ENCODE results near the gene FAM234B.
"Not testable (repeated sequence)": the region's sequence is repeated elsewhere in the genome, so short reads cannot be mapped to it uniquely, and the experiment has no call there.

Gene FAM234B

DNA sequence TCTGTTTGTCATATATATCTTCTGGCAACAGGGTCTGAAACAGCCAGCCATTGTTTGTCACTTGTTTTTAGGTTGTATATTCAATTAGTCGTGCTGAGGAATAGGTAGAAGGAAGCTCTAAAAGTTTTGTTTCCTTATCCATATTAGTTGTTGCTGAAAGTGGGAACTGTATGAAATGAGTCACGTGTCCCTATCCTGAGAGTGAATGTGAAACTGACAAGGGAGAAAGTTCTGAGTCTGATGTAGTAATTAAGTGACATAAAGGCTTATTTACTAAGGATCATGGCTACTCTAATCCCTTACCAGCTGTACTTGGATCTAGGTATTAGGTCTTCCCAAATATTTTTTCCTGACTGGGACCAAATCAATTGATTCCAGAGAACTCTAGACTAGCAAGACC, 16.4 kb downstream of the FAM234B start:
- DNase-seq (ENCODE audit: low read depth in 2 of 2), result no peak

DNA sequence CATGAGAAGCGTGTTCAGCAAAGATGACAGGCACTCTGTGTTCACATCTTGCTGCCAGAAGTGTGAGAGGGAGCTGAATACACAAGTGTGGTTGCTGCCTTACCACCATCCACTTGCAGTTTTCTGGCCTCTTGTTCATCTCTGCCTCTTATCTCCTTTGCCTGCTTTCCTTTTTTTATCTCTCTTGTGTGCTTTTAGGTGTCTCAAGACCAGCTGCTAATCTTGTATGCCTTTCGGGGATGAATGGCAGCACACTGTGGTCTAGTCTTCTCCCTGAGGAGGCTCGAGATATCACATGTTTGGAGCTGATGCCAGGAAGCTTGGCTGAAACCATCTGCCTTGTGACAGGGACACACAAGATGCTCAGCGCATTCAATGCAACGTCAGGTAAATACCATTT, 17.2 kb downstream of the FAM234B start:
- DNase-seq (ENCODE audit: low read depth in 2 of 2), result no peak

DNA sequence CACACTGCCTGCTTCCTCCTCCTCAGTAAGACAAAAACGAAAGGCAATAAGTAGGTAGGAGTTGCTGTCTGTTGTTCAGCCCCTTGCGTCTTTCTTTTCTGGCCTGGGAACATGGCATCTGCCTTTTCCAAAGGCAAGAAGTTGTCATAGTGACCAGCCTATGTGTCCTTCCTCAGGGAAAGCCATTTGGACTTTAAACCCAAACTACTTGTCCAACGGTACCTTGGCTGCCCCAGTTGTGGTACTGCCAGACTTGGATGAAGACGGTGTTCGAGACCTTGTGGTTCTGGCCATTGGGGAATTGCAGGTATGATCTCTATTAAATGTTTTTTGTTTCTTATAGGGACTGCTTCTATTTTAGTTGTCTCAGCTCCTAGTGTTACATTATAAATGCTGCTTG, 18.5 kb downstream of the FAM234B start:
- DNase-seq (ENCODE audit: low read depth in 2 of 2), result no peak

DNA sequence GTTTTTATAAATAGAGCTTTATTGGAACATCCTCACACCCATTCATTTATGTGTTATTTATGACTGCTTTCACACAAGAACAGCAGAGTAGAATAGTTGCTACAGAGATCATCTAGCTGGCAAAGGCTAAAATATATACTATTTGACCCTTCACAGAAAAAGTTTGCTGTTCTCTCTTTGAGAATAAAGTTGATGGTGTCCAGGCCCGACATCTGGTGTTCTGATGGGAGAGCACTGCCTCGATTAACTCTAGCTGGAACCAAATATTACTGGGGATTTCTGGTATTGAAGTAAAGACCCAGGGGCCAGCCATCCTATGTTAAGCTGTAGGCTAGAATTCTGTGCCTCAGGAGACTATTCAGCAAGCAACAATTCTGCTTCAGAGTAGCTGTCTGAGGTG, 21.8 kb downstream of the FAM234B start:
- DNase-seq (ENCODE audit: low read depth in 2 of 2), result no peak

DNA sequence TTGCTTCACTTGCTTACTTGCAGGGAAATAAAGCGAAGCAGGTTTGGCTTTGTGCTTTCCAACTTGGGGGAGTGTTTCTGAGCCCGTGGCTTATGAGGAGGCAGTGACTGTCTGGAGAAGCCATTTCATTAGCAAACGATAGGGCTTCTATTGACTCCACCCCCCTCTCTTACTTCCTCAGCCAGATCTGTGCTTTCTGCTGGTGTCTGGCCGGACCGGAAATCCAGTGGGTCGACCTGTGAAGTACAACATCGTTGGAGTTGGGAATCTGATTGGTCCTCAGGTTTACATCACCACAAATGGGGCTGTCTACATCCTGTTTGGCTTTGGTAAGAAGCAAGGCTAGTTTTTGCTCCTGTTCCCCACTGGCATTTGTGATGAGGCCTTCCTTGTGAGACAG, 22.3 kb downstream of the FAM234B start:
- no peak for DNase-seq (ENCODE audit: low read depth in 2 of 2)

DNA sequence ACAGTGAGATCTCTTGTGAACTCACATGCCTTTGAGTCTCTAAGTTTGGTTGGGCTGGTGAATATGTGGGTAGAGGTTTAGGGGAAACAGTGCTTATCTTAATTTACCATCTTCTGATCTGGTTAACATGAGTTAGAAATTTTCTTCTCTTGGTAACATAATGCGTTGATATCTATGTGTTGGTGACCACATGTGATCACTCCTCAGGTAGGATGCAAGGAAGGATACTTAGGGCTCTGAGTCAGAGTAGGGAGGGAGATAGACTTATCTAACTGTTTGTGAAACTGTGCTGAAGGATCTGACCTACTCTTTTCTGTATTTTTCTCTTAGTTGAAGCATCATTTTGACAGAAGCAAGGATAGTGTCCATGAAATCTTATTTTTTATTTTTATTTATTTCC, 23.1 kb downstream of the FAM234B start:
- DNase-seq (ENCODE audit: low read depth in 2 of 2), result no peak

DNA sequence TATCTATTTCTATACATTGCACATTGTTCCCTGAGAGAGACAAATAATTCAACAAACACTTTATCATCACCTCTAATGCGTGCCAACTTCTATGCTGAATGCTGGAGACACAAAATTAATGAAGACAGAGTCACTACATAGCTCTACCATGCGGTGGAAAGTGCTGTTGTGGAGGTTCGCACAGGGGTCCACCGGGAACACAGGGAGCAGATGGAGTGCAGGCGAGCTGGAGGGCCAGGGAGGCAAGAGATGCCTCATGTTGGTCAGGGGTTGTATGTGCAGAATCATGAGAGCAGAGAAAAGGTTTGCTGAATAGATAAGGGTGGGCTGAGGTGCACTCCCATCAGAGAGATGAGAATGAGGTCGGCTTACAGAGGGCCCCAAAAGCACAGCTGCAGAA, 25.2 kb downstream of the FAM234B start:
- DNase-seq (ENCODE audit: low read depth in 2 of 2), result no peak

DNA sequence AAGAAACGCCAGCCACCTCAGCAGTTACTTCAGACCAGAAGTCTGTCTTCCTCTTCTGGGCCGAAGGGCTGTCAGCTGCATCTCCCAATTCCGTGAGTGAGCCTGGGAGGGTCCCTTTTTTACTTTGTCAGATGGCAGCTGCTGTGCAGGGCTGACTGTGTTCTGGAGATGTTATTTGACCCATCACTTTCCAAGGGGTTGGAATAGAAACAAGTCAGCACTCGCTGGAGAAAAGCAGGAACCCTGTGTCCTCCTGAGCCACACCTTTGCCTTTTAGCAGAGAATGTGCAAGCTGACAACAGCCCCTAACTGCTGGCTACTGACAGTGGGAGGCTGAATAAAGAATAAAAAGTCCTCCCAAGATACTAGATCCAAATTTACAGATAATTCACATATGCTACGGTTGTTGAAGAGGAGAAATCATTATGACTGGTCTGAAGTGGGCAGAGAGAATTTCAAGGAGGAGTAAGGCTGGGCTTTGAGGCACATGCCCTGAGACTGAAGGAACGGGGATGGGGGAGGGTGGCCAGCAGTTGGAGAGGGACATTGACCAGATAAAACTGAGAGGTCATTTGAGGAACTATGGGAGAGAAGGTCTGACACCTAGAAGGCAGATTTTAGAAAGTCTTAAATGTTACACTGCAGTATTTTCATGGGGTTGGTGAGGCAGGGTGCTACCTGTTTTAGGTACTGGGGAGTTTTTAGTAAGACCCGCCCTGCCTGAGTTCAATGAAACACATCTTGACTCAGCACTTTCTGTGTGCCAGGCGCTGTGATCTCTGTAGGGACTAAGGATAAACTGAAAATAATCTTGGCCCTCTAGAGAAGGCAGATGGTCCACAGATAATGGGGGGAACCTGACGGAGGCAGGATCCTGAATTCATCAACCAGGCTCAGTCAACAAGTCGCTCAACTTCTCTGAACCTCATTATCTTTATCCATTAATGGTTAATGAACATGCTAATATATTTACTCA, 27.4 kb downstream of the FAM234B start:
- DNase-seq (ENCODE audit: low read depth in 2 of 2), result no peak

DNA sequence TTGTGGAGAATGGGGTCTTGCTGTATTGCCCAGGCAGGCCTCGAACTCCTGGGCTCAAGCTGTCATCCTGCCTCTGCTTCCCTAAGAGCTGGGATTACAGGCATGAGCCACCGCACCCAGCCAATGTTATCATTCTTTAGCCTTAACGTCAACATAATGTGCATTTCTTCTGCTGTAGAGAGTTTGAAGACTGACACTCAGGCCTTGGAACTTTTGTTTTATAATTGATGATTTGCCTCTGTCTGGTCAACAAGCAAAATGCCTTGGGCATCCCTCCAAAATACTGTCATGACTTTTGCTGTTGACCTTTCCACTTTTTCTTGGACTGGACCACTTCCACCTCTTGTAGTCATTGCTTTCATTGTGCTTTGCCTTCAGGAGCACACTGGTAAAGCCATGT, 29.0 kb downstream of the FAM234B start:
- no peak for DNase-seq (ENCODE audit: low read depth in 2 of 2)

DNA sequence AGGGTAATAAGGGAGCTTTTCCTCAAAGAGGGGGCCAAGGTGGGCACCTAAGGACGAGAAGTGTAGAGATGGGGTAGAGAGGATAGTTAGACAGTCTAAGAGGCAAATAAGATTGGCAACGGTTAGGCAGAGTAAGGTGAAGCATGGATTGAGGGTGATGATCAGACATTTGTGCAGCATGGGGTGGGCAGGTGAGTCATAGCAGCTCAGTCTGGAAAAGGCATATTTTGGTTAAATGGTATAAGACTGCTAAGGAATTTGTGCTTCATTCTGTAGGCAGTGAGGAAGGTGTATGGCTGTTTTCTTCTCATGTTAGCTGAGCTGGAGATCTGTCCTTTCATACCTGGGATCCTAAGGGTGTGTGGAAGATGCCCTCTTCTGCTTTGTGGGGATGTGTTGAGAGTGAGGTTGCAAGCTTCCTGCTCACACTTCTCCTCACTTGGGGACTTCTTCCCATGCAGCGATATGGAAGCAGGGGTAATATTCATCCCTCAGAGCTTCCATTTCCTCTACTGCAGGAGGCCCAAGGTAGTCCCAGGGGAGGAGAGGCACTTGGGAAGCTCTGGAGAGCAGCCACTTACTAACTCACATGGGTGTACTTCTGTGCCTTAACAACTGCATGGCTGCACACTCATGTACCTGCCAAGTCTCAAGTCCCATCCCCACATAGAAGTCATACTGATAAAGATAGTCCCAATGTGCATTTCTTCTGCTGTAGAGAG, 30.4 kb downstream of the FAM234B start:
- DNase-seq (ENCODE audit: low read depth in 2 of 2), result no peak

DNA sequence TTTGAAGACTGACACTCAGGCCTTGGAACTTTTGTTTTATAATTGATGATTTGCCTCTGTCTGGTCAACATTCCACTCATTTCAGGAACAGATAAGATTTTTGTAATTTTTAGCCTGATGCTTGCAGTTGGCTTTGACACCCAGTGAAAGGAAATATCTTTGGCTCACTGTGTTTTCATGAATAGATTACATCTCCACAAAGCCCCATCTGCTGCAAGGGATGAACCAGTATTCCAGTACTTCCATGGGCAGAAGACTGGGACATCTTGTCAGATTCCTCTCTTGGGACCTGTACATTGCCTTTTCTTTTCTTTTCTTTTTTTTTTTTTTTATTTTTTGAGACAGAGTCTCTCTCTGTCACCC, 30.9 kb downstream of the FAM234B start:
- DNase-seq (ENCODE audit: low read depth in 2 of 2), result no peak

DNA sequence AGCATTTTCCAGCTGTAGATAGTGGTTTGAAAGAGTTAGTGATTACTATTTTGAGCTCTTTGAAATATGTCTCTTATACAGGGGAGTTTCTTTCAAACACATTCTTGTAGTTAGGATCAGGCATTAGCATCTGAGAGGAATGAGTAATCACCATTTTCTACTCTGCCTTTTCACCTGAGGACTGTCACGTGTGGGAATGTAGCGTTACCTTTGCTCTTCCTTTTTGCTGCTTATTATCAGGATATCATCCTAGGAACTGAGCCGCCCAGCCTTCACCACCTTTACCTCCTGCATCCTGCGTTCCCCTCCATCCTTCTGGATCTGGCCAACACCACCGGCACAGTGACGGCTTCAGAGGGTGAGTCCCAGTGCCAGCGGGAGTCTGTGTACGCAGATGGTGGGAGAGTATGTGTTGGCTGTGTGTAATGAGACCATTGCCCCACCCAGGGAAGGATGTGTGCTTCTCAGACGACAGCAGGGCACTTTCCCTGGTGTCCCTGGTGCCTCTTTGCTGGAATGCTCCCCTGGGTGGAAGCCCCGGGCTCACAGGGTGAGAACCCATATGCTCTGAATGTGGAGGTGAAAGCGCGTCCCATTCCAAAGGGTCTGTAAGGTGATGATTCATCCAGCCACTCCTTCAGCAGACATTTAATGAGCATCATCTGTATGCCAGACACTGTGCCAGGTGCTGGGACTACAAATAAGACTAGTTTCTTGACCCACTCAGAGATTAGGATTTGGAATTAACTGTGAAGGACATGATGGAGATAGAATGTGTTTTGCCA, 31.8 kb downstream of the FAM234B start:
- no peak for DNase-seq (ENCODE audit: low read depth in 2 of 2)

DNA sequence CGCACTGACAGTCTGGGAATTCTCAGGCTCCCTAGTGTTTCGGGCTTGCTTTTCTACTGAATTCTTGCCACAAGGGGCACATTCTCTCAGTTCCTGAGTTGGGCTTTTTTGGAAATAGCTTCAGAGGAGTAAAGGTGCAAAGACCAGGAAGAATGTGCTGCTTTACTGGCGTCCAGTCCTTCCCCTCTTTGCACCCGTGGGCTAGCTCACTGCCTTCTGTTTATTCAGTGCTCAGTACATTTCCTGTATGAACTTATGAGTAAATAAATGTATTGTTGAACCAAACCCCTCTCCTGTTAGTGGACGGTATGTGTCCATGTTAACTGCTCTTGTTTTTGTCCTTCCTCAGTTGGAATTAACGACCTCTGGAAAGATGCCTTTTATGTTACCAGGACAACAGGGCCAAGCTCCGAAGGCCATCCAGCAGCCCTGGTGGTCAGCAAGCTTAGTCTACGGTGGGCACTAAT, 35.3 kb downstream of the FAM234B start:
- DNase-seq (ENCODE audit: low read depth in 2 of 2), result no peak

DNA sequence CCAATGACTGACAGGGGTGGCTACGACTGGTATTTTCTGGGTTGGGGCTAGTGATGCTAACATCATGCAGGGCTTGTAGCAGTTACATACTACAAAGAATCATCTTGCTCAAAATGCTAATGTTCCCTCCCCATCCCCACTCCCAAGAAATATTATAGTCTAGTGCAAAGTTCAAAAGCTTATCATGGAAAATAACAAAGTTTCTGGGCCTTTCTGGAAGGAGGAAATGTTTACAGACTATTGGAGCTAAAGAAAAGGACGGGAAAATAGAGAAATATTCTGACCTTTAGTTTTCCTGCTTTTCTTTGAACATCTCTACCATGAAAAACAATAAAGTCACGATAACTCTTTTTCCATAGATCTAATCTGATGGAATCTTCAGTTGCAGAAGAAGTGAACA, 36.1 kb downstream of the FAM234B start:
- no peak for DNase-seq (ENCODE audit: low read depth in 2 of 2)

DNA sequence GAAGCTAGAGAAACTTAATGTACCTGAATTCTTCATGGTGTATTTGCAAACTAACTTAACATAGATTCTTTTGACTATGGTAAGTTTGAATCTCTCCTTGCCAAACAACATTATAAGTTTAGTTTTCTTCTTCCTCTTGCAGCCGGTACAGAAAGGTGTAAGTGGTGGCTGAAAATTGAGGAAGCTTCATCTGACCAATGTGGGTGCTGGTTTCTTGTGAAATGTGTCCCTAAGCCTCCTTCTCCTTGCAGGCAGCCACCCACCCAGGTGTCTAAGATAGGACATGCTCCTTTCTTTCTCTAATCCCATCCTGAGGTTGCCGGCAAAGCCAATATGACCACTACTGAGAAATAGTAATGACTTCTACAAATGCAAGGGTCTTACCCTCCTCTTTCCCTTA, 38.7 kb downstream of the FAM234B start:
- DNase-seq (ENCODE audit: low read depth in 2 of 2), result no peak

DNA sequence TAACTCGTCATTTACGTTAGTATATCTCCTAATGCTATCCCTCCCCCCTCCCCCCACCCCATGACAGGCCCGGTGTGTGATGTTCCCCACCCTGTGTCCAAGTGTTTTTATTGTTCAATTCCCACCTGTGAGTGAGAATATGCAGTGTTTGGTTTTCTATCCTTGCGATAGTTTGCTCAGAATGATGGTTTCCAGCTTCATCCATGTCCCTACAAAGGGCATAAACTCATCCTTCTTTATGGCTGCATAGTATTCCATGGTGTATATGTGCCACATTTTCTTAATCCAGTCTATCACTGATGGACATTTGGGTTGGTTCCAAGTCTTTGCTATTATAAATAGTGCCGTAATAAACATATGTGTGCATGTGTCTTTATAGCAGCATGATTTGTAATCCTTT, 39.5 kb downstream of the FAM234B start:
- DNase-seq (ENCODE audit: low read depth in 2 of 2), result not testable (repeated sequence)

DNA sequence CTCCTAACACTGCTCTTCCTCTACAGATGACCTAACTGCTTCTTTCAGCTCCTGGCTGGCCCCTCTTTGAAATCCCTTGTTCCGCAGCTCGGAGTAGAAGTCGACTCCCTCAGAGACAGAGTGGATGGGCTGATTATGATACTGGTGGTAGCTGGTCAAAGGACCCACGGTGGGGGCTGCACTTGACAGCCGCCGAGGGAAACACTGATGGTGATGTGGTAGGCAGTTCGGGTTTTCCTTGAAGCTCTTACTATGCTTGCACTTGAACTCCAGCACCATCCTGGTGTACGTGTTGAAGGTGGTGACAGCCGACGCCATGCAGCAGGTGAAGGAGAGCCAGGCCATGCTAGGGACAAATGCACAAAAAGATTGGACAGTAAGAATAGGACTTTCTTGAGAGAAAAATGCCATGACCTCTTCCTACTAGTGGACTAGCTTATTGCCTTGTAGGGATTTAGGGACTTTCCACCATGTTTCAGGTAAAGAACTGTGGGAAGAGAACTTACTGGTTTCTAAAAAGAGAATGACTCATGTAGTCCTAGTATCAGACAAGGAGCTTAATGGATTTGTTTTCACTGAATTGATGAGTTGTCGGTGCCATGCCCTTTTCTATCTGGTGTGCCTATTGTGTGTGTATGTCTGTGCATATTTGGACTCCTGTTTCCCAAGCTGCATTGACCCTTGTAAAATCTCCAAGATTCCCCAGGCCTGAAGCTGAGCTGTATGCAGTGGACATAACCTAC, 40.9 kb downstream of the FAM234B start:
- no peak for DNase-seq (ENCODE audit: low read depth in 2 of 2)

DNA sequence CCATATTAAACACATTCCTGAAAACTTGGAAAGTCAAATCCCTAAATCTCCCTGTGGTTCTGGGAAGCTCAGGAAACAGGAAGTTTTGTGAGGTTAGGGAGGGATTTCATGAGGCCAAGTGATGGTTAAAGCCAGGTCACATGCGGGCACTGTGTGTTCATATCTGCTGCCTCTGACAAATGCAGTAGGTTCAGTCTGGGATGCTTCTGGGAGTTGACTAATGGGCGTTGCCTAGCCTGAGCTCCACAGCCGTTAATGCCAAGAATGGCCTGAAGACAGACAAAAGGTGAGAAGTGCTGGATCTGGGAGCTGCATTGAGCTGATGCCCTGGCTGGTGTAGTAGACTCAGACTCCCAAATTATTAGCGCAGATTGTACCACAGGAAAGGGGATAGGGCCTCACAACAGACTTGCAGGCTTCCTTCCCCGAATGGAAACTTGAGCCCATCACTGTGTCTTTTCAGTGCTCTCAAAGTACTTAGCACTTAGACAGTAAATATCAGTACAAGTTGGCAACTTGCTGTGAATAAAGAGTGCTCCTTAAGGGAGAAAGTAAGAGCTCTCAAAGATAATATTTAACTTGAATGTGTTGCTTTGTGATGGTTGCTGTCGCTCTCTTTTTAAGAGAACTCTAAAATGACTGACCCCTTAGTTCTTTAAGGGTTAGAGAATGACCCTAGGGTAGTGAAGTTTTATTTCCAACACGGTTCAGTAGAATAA, 41.9 kb downstream of the FAM234B start:
- DNase-seq (ENCODE audit: low read depth in 2 of 2), result no peak

DNA sequence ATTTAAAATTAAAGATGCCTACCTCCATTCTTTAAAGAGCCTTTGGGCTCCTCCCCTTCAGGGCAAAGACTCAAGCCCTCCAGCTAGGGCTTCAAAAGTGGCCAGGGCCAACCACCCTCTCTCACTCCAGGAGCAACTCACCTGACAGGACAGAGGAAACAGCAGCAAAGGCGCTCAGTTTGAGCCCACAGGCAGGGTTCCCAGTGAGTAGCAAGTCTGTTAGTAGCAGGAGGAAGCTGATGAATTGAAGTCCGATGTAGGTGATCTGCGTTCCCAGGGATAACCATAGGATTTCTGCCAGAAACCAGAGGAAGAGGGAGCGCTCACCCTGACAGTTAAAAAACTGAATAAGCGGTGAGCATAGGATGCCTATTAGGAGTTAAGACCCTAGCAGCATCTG, 43.6 kb downstream of the FAM234B start:
- no peak for DNase-seq (ENCODE audit: low read depth in 2 of 2)

DNA sequence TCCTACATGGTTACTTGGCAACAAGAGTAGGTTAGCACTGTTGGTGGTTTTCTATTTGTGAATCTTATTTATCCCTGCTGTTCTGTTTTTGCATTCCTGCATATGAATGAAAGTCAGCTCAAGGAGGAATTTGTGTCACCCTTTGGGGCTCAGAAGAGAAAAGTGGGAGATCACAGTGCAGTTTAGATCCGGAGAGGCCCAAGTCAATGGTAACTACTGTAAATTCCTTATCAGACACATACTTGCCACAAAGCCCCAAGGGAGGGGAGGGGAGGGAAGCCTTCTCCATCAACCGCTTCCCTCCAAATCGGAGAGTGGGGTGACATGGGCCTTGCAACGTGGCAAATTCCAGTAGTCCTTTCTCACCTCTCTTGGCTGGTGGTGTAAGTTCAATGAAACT, 44.3 kb downstream of the FAM234B start:
- no peak for DNase-seq (ENCODE audit: low read depth in 2 of 2)

DNA sequence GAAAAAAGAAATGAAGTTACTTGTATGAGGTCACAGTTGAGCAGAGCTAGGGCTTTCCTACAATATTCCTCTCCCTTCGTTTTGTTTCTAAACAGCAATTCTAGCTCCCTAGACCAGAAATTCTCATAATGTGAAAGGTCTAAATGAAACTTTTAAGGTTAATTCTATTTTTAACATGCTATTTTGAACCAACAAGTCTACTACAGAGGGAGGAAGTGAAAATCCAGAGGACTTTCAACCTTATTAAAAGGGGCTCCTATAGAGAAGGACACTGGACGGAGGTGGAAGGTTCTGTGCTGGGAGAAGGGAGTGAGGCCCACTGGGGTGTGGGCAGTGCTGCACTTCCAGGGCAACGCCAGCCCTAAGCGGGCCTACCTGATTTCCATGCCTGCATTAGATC, 45.9 kb downstream of the FAM234B start:
- DNase-seq (ENCODE audit: low read depth in 2 of 2), result no peak

Measured in stimulated activated CD8-positive, alpha-beta memory T cell treated with anti-CD3 and anti-CD28 coated beads, Interleukin-2, amount 100 ng/mL, for 1 hour (primary cell).